Nephron (organoid): Measurements from ENCODE around the gene NSMCE1.
"Not testable (repeated sequence)": the region's sequence is repeated elsewhere in the genome, so short reads cannot be mapped to it uniquely, and the experiment has no call there.

ENCODE experiments used
- H3K27ac Mint-ChIP-seq, 3 experiments: 2 replicates each; pipeline ENCODE4 v1.8.0; 2020; ENCODE audit warnings: mixed read lengths in 3 of 3, mild to moderate bottlenecking in 2 of 3, moderate library complexity in 1 of 3
- H3K27me3 Mint-ChIP-seq: 2 replicates; pipeline ENCODE4 v1.8.0; 2021; ENCODE audit warnings: low read depth, mild to moderate bottlenecking, moderate library complexity, mixed read lengths
- H3K36me3 Mint-ChIP-seq: 2 replicates; pipeline ENCODE4 v1.8.0; 2020; ENCODE audit warnings: low read depth, mixed read lengths
- H3K4me1 Mint-ChIP-seq: 2 replicates; pipeline ENCODE4 v1.8.0; 2020; ENCODE audit warnings: mixed read lengths
- H3K4me3 Mint-ChIP-seq, 3 experiments: 2 replicates each; pipeline ENCODE4 v1.8.0; 2020; ENCODE audit warnings: mild to moderate bottlenecking in 3 of 3, mixed read lengths in 3 of 3, moderate library complexity in 2 of 3
- H3K9me3 Mint-ChIP-seq: 2 replicates; pipeline ENCODE4 v1.8.0; 2020; ENCODE audit warnings: mixed read lengths
- CTCF ChIP-seq, 3 experiments: fragments of 200-600 bp; sonication (generic); IDR thresholded peaks; one replicate each; pipeline ENCODE4 v1.5.0; 2021; ENCODE audit warnings: antibody characterized with exemption in 3 of 3; ENCODE audit not compliant: unreplicated experiment in 3 of 3

NSMCE1 gene

DNA sequence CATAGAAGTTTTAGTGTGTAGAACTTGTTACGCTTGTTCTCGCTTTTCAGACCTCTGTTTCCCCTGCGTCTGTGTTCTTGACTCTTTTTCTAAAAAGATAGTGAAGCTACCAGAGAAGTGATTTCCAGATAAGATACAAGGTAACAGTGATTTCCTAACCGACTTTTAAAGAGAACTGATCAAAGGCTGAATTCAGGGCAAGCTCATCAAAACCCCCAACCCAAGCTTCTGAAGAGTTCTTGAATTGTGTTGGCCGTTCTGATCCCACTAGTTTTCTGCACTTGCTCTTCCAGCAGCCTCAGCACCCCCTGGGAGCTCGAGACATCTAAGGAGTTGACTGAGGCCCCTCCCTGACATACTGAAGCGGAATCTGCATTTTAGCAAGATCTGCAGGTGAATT, 12.7 kb upstream of the NSMCE1 start:
- no peak for TF ChIP-seq CTCF (IDR thresholded peaks at IDR 0.05; ENCODE audit: unreplicated experiment in 3 of 3)
- no peak overlapping the region for H3K27ac Mint-ChIP-seq
- H3K36me3 Mint-ChIP-seq: no peaks in the 10 kb centered on the region
- H3K4me1 Mint-ChIP-seq: peaks cover 4% of the 10 kb centered on the region
- H3K4me3 Mint-ChIP-seq: no peak overlapping the region
- H3K9me3 Mint-ChIP-seq: no peaks in the 10 kb centered on the region
- H3K27me3 Mint-ChIP-seq: no peaks in the 10 kb centered on the region

- Mint-ChIP-seq H3K27me3 (no peaks in the 10 kb centered on the region), H3K4me3 (no peak overlapping the region), H3K36me3 (no peaks in the 10 kb centered on the region), H3K9me3 (no peaks in the 10 kb centered on the region), H3K27ac (no peak overlapping the region), H3K4me1 (no peaks in the 10 kb centered on the region)
- TF ChIP-seq CTCF (IDR thresholded peaks at IDR 0.05; ENCODE audit: unreplicated experiment in 3 of 3): no peak
Measured at GRCh38 chr16:27275394-27275793, 6.8 kb upstream of the NSMCE1 start.

DNA sequence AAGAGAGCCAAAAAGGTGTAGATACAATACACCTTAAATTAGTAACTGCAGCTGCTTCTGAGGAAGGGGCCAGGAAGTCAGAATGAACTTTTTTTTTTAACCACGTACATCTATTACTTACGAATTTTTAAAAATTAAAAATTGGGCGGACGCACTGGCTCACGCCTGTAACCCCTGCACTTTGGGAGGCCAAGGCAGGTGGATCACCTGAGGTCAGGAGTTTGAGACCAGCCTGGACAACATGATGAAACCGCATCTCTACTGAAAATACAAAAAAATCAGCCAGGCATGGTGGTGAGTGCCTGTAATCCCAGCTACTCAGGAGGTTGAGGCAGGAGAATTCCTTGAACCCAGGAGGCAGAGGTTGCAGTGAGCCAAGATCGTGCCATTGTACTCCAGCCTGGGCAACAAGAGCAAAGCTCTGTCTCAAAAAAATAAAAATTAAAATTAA, 5.9 kb upstream of the NSMCE1 start:
- H3K27ac Mint-ChIP-seq, H3K4me3 Mint-ChIP-seq, H3K36me3 Mint-ChIP-seq, H3K9me3 Mint-ChIP-seq, H3K4me1 Mint-ChIP-seq, H3K27me3 Mint-ChIP-seq: not testable (repeated sequence)

GRCh38 chr16:27273670-27274423, 5.3 kb upstream of the NSMCE1 start:
- Mint-ChIP-seq H3K27me3 (no peaks in the 10 kb centered on the region), H3K9me3 (no peaks in the 10 kb centered on the region), H3K27ac (no peak overlapping the region), H3K4me3 (no peak overlapping the region), H3K4me1 (no peaks in the 10 kb centered on the region), H3K36me3 (no peaks in the 10 kb centered on the region)
- TF ChIP-seq CTCF (IDR thresholded peaks at IDR 0.05; ENCODE audit: unreplicated experiment in 3 of 3): no peak

GRCh38 chr16:27273330-27273669, 4.7 kb upstream of the NSMCE1 start:
- Mint-ChIP-seq H3K27me3 (no peaks in the 10 kb centered on the region), H3K36me3 (no peaks in the 10 kb centered on the region), H3K4me3 (no peak overlapping the region), H3K4me1 (no peaks in the 10 kb centered on the region), H3K27ac (no peak overlapping the region), H3K9me3 (no peaks in the 10 kb centered on the region)
- no peak for TF ChIP-seq CTCF (IDR thresholded peaks at IDR 0.05; ENCODE audit: unreplicated experiment in 3 of 3)

GRCh38 chr16:27272697-27273096, 4.1 kb upstream of the NSMCE1 start:
- H3K9me3 Mint-ChIP-seq, H3K36me3 Mint-ChIP-seq, H3K4me3 Mint-ChIP-seq, H3K27ac Mint-ChIP-seq, H3K4me1 Mint-ChIP-seq, H3K27me3 Mint-ChIP-seq: not testable (repeated sequence)

- Mint-ChIP-seq H3K4me1 (no peaks in the 10 kb centered on the region), H3K4me3 (no peak overlapping the region), H3K27me3 (no peaks in the 10 kb centered on the region), H3K36me3 (no peaks in the 10 kb centered on the region), H3K9me3 (no peaks in the 10 kb centered on the region), H3K27ac (no peak overlapping the region)
- TF ChIP-seq CTCF (IDR thresholded peaks at IDR 0.05; ENCODE audit: unreplicated experiment in 3 of 3): no peak
Measured at GRCh38 chr16:27272076-27272475, 3.5 kb upstream of the NSMCE1 start.
